ENCODE results near the gene COL28A1.

DNA sequence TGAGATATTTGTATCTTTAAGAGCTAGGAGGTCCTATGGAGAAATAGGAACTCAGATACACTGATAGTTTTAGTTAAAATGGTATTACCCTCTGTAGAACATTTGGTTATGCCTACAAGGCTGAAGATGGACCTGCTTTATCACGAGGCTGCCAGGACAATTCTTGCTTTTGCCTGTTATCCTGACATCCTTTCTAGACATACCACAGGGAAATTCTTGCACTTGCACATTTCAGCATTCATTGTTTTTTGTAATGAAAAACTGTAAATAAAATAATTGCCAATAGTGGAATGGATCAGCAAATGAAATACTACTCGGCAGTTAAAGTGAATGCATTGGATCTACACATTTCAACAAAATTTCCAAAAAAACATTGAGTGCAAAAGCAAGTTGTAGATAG is 9.7 kb downstream of the COL28A1 start:
- TF ChIP-seq CTCF (IDR thresholded peaks at IDR 0.05; ENCODE audit: low read depth, low read length, missing input control) (no peak), TAF1 (conservative IDR thresholded peaks at IDR 0.05) (no peak)

All from liver (tissue), 3 donors.